ENCODE data around the gene CACNA1H. TPM values are rescaled to one million over a fixed set of nuclear protein-coding genes. Genes with fewer than 3 reads are reported as not detected.
A peak's percentile ranks its signal among the peaks of the same experiment; 100 is the strongest.

Gene CACNA1H
- total and polyA plus RNA-seq, 11 donors = 1.6 to 14.6 (median 3.2) TPM

DNA sequence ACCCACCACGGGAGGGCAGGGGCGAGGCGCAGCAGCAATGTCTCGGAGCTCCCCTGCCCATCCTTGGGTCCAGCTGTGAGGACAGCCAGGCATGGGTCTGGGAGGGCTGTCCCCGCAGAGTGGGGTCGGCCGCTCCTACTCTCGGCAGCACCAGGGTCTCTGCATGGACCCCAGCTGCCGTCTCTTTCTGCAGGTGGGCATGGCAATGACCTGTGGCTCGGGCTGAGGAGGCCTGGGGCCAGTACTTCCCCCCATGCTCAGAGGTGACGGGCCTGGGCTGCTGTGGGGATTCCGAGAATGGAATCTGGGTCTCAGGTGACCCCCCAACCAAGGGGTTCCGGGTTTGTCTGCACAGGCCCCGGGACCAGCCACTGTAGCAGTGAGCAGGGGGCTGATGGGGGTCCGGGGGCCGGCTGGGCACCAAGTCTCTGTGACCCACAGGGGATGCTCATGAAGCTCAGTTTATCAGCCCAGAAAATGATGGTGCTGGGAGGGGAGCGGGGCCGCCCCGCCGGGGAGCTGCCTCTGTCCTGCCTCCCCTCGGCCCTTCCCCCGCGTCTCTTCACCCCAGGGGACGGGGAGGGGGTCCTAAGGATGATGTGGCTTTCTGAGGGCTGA, 23.5 kb downstream of the CACNA1H start:
- no peak for TF ChIP-seq POLR2A (IDR thresholded peaks at IDR 0.05)
- TF ChIP-seq, protein P1, sequence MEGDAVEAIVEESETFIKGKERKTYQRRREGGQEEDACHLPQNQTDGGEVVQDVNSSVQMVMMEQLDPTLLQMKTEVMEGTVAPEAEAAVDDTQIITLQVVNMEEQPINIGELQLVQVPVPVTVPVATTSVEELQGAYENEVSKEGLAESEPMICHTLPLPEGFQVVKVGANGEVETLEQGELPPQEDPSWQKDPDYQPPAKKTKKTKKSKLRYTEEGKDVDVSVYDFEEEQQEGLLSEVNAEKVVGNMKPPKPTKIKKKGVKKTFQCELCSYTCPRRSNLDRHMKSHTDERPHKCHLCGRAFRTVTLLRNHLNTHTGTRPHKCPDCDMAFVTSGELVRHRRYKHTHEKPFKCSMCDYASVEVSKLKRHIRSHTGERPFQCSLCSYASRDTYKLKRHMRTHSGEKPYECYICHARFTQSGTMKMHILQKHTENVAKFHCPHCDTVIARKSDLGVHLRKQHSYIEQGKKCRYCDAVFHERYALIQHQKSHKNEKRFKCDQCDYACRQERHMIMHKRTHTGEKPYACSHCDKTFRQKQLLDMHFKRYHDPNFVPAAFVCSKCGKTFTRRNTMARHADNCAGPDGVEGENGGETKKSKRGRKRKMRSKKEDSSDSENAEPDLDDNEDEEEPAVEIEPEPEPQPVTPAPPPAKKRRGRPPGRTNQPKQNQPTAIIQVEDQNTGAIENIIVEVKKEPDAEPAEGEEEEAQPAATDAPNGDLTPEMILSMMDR (IDR thresholded peaks at IDR 0.05) = no peak
- H3K9me3 ChIP-seq = no peaks in the 10 kb centered on the region
- 79 to 86% (median 83%) methylated on average over 7 to 24 of the region's 24 CpGs for WGBS, 4 donors

DNA sequence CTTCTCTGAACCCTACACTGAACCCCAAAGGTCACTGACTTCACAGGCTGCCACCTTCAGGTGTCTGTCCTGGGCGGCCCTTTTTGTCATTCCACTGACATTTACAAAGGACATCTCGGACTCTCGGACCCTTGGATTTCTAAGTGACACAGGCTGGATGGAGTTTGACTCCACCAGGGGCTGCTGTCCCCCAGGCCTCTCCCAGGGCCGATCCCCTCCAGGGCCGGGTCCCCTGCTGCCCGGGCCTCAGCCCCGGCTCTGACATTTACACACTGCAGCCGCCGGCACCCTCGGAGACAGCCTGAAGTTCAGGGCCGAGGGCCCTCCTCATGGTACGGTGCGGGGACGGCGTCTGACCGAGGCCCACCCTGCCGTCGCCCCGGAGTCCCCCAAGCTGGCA, 24.1 kb downstream of the CACNA1H start:
- TF ChIP-seq, protein P1 (IDR thresholded peaks at IDR 0.05) = no peak
- no peak for TF ChIP-seq POLR2A (IDR thresholded peaks at IDR 0.05)
- intact Hi-C loops (cut with DNase I) = no loop called here
- no peak for ATAC-seq

More for the DNA sequence above, 23.5 kb downstream of the CACNA1H start:
- Histone ChIP-seq H3K36me3 (no peaks in the 10 kb centered on the region), H3K27ac (peak overlapping the region in 1 of 12 donors; percentile 90), H3K4me1 (peaks cover 0 to 9% (median 0%) of the 10 kb centered on the region in 12 donors), H3K27me3 (peaks cover 0 to 22% (median 0%) of the 10 kb centered on the region in 9 donors), H3K4me3 (no peak overlapping the region)
- DNase-seq (no peak), ATAC-seq (no peak)
- intact Hi-C loops (cut with DNase I) = no loop called here

DNA sequence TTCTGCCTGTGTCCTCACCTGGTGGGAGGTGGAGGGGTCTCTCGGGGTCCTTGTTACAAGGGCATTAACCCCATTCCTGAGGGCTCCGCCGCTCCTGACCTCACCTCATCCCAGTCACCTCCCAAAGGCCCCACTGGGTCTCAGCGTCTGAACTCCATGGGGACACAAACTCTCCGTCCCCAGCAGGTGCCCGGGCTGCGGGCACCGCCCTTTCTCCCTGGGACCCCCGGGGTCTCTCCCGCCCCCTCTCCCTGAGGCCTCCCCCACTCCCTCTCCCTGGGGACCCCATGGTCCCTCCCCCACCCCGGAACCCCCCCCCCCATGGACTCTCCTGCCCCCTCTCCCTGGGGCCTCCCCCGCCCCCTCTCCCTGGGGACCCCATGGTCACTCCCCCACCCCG, 24.8 kb downstream of the CACNA1H start:
- Histone ChIP-seq H3K4me3 (no peak overlapping the region), H3K27me3 (peaks cover 0 to 35% (median 0%) of the 10 kb centered on the region in 9 donors), H3K9me3 (no peaks in the 10 kb centered on the region), H3K27ac (peak overlapping the region in 1 of 12 donors; percentile 90), H3K36me3 (no peaks in the 10 kb centered on the region), H3K4me1 (peaks cover 0 to 21% (median 6%) of the 10 kb centered on the region in 12 donors)
- ATAC-seq (no peak), DNase-seq (no peak)
- 67 to 84% (median 78%) methylated on average over 11 to 13 of the region's 13 CpGs for WGBS, 4 donors
- TF ChIP-seq, protein P1 (IDR thresholded peaks at IDR 0.05) = no peak
- no peak for TF ChIP-seq POLR2A (IDR thresholded peaks at IDR 0.05)
- intact Hi-C loops (cut with DNase I) = no loop called here

More for the DNA sequence above, 24.1 kb downstream of the CACNA1H start:
- DNase-seq = no peak
- no peak overlapping the region for H3K4me3 ChIP-seq
- no peaks in the 10 kb centered on the region for H3K9me3 ChIP-seq
- peak overlapping the region in 1 of 12 donors; percentile 90 for H3K27ac ChIP-seq
- no peaks in the 10 kb centered on the region for H3K36me3 ChIP-seq
- WGBS, 4 donors = 70 to 74% (median 73%) methylated on average over 10 to 19 of the region's 19 CpGs
- peaks cover 0 to 14% (median 2%) of the 10 kb centered on the region in 12 donors for H3K4me1 ChIP-seq
- peaks cover 0 to 29% (median 0%) of the 10 kb centered on the region in 9 donors for H3K27me3 ChIP-seq

DNA sequence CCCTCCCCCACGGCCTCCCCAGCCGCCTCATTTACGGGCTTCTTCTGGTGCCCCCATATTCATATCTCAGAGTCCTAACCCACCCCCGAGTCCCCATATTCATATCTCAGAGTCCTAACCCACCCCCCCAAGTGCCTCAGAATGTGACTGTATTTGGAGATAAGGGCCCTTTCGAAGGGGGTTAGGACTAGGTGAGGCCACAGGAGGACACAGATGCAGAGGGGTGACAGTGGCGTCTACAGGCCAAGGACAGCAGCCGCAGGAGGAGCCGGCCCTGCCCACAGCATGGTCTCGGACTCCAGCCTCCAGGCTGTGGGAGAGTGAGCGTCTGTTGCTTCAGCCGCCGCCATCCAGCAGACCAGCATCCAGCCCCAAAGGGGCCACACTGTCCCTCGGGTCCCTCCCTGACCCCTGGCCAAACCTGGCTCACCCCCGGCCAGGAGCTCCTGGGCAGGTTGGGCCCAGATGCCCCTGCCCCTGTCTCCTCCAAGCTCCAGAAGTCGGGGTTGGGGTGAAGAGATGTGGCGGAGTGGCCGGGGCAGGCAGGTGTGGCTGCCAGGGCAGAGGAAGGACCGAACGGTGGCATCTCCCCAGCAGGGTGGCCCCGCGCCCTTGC, 25.5 kb downstream of the CACNA1H start:
- Histone ChIP-seq H3K27me3 (peaks cover 0 to 35% (median 0%) of the 10 kb centered on the region in 9 donors), H3K9me3 (no peaks in the 10 kb centered on the region), H3K36me3 (no peaks in the 10 kb centered on the region), H3K4me1 (peaks cover 0 to 27% (median 8%) of the 10 kb centered on the region in 12 donors), H3K4me3 (no peak overlapping the region), H3K27ac (peak overlapping the region in 1 of 12 donors; percentile 90)
- TF ChIP-seq, protein P1 (IDR thresholded peaks at IDR 0.05) = no peak
- no peak for TF ChIP-seq POLR2A (IDR thresholded peaks at IDR 0.05)
- DNase-seq (no peak), ATAC-seq (no peak)
- 78 to 80% (median 79%) methylated on average over 17 to 21 of the region's 21 CpGs for WGBS, 4 donors
- intact Hi-C loops (cut with DNase I) = no loop called here

All from heart left ventricle (tissue), 16 donors.